Heart right ventricle (tissue), 16 donors: ENCODE results near the gene OXGR1. TPM values are rescaled to one million over a fixed set of nuclear protein-coding genes. Genes with fewer than 3 reads are reported as not detected.
"Not testable (repeated sequence)": the region's sequence is repeated elsewhere in the genome, so short reads cannot be mapped to it uniquely, and the experiment has no call there.

Experiments
- ATAC-seq, 8 donors: fragments of 200-7000 bp; cut with Tn5 transposase; one replicate each; pipeline ENCODE4 v1.9.1; 2020; ENCODE audit warnings: mild to moderate bottlenecking in 8 of 8, moderate library complexity in 8 of 8, moderate number of reproducible peaks in 1 of 8
- DNase-seq, 2 donors: peaks; one replicate each; pipeline ENCODE4 v3.0.0-alpha.2; 2020
- H3K27ac ChIP-seq, 10 donors: fragments of 200-600 bp; sonication (generic) in 2 of 10; one replicate each; pipeline versions ENCODE4 v1.5.0 to v1.8.0; 2020 to 2022; ENCODE audit warnings: mild to moderate bottlenecking in 3 of 10
- H3K27me3 ChIP-seq, 7 donors: fragments of 200-600 bp; one replicate each; pipeline ENCODE4 v1.8.0; 2021 to 2022; ENCODE audit warnings: mild to moderate bottlenecking in 2 of 7
- H3K36me3 ChIP-seq, 9 donors: fragments of 200-600 bp; sonication (generic) in 1 of 9; one replicate each; pipeline versions ENCODE4 v1.5.0 to v1.8.0; 2020 to 2022; ENCODE audit warnings: mild to moderate bottlenecking in 2 of 9
- H3K4me1 ChIP-seq, 9 donors: fragments of 200-600 bp; sonication (generic) in 1 of 9; one replicate each; pipeline versions ENCODE4 v1.5.0 to v1.8.0; 2020 to 2022; ENCODE audit warnings: mild to moderate bottlenecking in 4 of 9
- H3K4me3 ChIP-seq, 10 donors: fragments of 200-600 bp; sonication (generic) in 2 of 10; one replicate each; pipeline versions ENCODE4 v1.5.0 to v1.8.0; 2020 to 2022; ENCODE audit warnings: mild to moderate bottlenecking in 7 of 10, moderate library complexity in 2 of 10
- H3K9me3 ChIP-seq, 11 donors: fragments of 200-600 bp in 10 of 11; sonication (generic) in 2 of 11; one replicate each; pipeline versions ENCODE4 v1.5.0 to v1.8.0; 2013 to 2022; ENCODE audit warnings: mild to moderate bottlenecking in 2 of 11, control low read depth in 1 of 11, moderate library complexity in 1 of 11
- CTCF ChIP-seq, 9 donors: fragments of 200-600 bp; sonication (generic) in 2 of 9; IDR thresholded peaks; one replicate each; pipeline versions ENCODE4 v1.5.0 to v1.8.0; 2021 to 2022; ENCODE audit warnings: antibody characterized with exemption in 9 of 9, mild to moderate bottlenecking in 5 of 9, moderate library complexity in 1 of 9
- WGBS, 2 donors: extraction: QIAGEN DNeasy Blood & Tissue Kit; methylation state at CpG; one replicate each; pipeline ENCODE4 v1.1.7; 2013; ENCODE audit warnings: inconsistent platforms in 1 of 2; 5-methylcytosine and 5-hydroxymethylcytosine counted together
- intact Hi-C, 10 donors: fragments of 100-400 bp; cut with DNase I; formaldehyde crosslinking; loops; one replicate each; pipeline versions ENCODE4 v1.11.1 to v1.14.2; 2022
- polyA plus RNA-seq, 2 donors: library from polyadenylated mRNA; stranded (reverse); fragments of 200-250 nt; gene quantifications; one replicate each; pipeline ENCODE4 v1.2.3, GENCODE V29; 2013
- total RNA-seq, 10 donors: library from RNA; stranded (reverse); fragmentation: NEBNext Ultra II Directional in 3 of 10; extraction: Animal tissue kit (Norgen Biotek cat#: 25700) in 3 of 10; gene quantifications; one replicate each; pipeline versions ENCODE4 v1.2.1 to v1.2.4, GENCODE V29; 2021 to 2023
- donor health status: Arrhythmogenic right ventricular cardiomyopathy.
- donor health status: ischemic (EF 13 %, LVEDD 7.1; RV severe dilation, severe dysfunction).
- donor health status: healthy with polysubstance abuse.
- donor health status: DM: no; HTN: yes; CAD: no.
- donor health status: DM: no; HTN: no; CAD: no.
- donor health status: ischemic (EF 25% LVEDD 6.9; RV normal size, moderate dysfunction).
- donor health status: ischemic (EF 25% LVEDD 5.7; RV mildly dilated, moderate dysfunction).
- donor health status: healthy.
- donor health status: DM: yes; HTN: yes; CAD: no.
- donor health status: Ischemic cardiomyopathy.
- donor health status: ischemic (EF 35%, LVEDD 5.7; RV mildly dilated, moderate dysfunction).
- donor health status: nonischemic (EF 11% LVEDD 7.7; RV severe dilation, severe dysfunction).
- donor health status: DM: yes; HTN: yes; CAD: no.
- donor health status: PGD.
- donor health status: ischemic (EF 29% LVEDD 5.4; RV normal size, mild dysfunction).
- donor health status: nonischemic (EF 23%, LVEDD 6.1; RV moderate dilation, normal function).

The OXGR1 gene
- total and polyA plus RNA-seq, 12 donors = 0.06 to 0.28 (median 0.21) TPM; not detected in 7

DNA sequence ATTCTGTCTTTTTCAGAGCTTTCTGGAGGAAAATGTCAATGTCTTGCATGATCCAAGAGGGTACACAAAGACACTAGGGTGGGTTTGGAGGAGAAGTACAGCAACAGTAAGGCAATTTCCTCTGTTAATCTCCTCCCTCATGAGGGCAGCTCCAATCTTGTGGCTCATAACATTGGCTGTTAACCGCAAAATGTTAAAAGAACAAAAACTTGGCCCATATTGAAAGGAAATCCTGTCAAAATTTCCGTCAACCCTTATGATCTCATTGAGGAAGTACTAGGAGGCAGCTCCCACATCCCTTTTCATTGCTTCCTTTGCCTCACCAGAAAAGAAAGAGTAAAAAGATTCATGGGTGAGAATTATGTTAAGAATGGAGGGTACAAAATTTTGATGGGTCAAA lies 11.6 kb downstream of the OXGR1 start:
- Histone ChIP-seq H3K36me3 (no peaks in the 10 kb centered on the region), H3K9me3 (peaks cover 0 to 10% (median 0%) of the 10 kb centered on the region in 11 donors), H3K4me3 (no peak overlapping the region), H3K27ac (peak overlapping the region in 7 of 10 donors; percentile 16 to 83 (median 61)), H3K27me3 (peaks cover 0 to 3% (median 0%) of the 10 kb centered on the region in 7 donors), H3K4me1 (peaks cover 0 to 30% (median 22%) of the 10 kb centered on the region in 9 donors)
- DNase-seq (peak in 1 of 2 donors; percentile 22), ATAC-seq (peak; percentile 55 to 92 (median 85))
- 35 to 59% methylated on average over 2 of the region's 2 CpGs for WGBS, 2 donors
- TF ChIP-seq CTCF (IDR thresholded peaks at IDR 0.05) = no peak
- intact Hi-C loops = no loop called here

DNA sequence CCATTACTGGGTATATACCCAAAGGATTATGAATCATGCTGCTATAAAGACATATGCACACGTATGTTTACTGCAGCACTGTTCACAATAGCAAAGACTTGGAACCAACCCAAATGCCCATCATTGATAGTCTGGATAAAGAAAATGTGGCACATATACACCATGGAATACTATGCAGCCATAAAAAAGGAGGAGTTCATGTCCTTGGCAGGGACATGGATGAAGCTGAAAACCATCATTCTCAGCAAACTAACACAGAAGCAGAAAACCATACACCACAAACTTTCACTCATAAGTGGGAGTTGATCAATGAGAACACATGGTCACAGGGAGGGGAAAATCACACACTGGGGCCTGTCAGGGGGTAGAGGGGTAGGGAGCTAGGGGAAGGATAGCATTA lies 14.4 kb downstream of the OXGR1 start:
- H3K4me3 ChIP-seq, intact Hi-C loops, H3K36me3 ChIP-seq, ATAC-seq, DNase-seq, H3K27ac ChIP-seq: not testable (repeated sequence)
- peaks cover 0 to 30% (median 22%) of the 10 kb centered on the region in 9 donors for H3K4me1 ChIP-seq
- 96 to 97% methylated on average over 1 of the region's 1 CpG for WGBS, 2 donors
- peaks cover 0 to 24% (median 4%) of the 10 kb centered on the region in 11 donors for H3K9me3 ChIP-seq
- H3K27me3 ChIP-seq = peaks cover 0 to 10% (median 0%) of the 10 kb centered on the region in 7 donors

GRCh38 chr13:96968027-96968426 lies 26.2 kb downstream of the OXGR1 start:
- intact Hi-C loops = no loop called here
- no peak for TF ChIP-seq CTCF (IDR thresholded peaks at IDR 0.05)
- Histone ChIP-seq H3K36me3 (no peaks in the 10 kb centered on the region), H3K4me1 (no peaks in the 10 kb centered on the region), H3K27ac (no peak overlapping the region), H3K27me3 (peaks cover 0 to 4% (median 0%) of the 10 kb centered on the region in 7 donors), H3K4me3 (no peak overlapping the region), H3K9me3 (peaks cover 0 to 50% (median 39%) of the 10 kb centered on the region in 11 donors)
- no peak for ATAC-seq
- 81 to 82% methylated on average over 2 of the region's 2 CpGs for WGBS, 2 donors
- DNase-seq = no peak

GRCh38 chr13:96967248-96967745 lies 27.0 kb downstream of the OXGR1 start:
- TF ChIP-seq CTCF (IDR thresholded peaks at IDR 0.05) = no peak
- 80 to 81% methylated on average over 12 of the region's 12 CpGs for WGBS, 2 donors

DNA sequence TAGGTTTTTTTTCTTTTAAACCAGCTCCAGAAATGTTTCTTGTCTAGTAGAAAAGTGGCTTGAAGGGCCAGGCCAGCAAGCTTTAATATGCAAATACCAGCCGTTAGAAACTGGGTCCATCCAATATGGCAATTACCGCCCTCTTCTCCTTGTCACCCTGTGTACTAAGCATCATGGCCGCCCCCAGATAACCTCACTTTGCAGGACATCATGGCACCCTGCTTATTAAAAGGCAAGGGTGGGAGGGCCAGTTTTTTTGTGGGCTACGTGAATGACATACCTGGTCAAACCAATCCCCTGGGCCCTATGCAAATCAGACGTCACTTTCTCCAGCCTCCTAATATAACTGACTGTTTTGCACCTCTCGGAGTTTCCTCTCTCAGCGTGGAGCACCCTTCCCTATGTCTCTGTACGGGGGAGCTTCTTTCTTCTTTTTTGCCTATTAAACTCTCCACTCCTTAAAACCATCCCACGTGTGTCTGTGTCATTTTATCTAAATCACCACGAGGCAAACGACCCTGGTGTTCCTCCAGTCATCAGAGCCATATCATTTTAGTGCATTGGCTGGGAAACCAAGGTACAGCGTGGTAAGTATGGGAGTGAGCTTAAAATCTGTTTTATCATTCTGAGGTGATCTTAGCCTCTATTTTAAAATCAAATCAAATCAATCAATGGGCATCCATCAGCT lies 27.7 kb downstream of the OXGR1 start:
- Histone ChIP-seq H3K4me3 (no peak overlapping the region), H3K4me1 (no peaks in the 10 kb centered on the region), H3K36me3 (no peaks in the 10 kb centered on the region), H3K27ac (no peak overlapping the region), H3K27me3 (no peaks in the 10 kb centered on the region), H3K9me3 (peaks cover 0 to 50% (median 39%) of the 10 kb centered on the region in 11 donors)
- intact Hi-C loops = no loop called here
- no peak for TF ChIP-seq CTCF (IDR thresholded peaks at IDR 0.05)
- DNase-seq (no peak), ATAC-seq (no peak)
- 92 to 93% methylated on average over 12 of the region's 12 CpGs for WGBS, 2 donors

More at GRCh38 chr13:96967248-96967745, 27.0 kb downstream of the OXGR1 start:
- Histone ChIP-seq H3K9me3 (peaks cover 0 to 50% (median 39%) of the 10 kb centered on the region in 11 donors), H3K27me3 (peaks cover 0 to 2% (median 0%) of the 10 kb centered on the region in 7 donors), H3K27ac (no peak overlapping the region), H3K36me3 (no peaks in the 10 kb centered on the region), H3K4me3 (no peak overlapping the region), H3K4me1 (no peaks in the 10 kb centered on the region)
- DNase-seq (no peak), ATAC-seq (no peak)
- intact Hi-C loops = no loop called here
